Ovary (tissue), 3 donors: ENCODE measurements around the gene KCNJ1.

Experiments
- POLR2A ChIP-seq: fragments of 450-650 bp; IDR thresholded peaks from one replicate; pipeline ENCODE4 v1.6.1; 2017; ENCODE audit warnings: antibody characterized with exemption, mild to moderate bottlenecking, moderate library complexity
- TF ChIP-seq, protein P1 (sequence below), 3 donors: fragments of 450-650 bp in 2 of 3; fragments of 200-600 bp in 1 of 3; IDR thresholded peaks; one replicate each; pipeline versions ENCODE4 v1.5.1 to v1.8.0; 2016 to 2022; ENCODE audit warnings: antibody characterized with exemption in 3 of 3, mild to moderate bottlenecking in 1 of 3
- donor health status: DM: no; HTN: no; CAD: no.

DNA sequence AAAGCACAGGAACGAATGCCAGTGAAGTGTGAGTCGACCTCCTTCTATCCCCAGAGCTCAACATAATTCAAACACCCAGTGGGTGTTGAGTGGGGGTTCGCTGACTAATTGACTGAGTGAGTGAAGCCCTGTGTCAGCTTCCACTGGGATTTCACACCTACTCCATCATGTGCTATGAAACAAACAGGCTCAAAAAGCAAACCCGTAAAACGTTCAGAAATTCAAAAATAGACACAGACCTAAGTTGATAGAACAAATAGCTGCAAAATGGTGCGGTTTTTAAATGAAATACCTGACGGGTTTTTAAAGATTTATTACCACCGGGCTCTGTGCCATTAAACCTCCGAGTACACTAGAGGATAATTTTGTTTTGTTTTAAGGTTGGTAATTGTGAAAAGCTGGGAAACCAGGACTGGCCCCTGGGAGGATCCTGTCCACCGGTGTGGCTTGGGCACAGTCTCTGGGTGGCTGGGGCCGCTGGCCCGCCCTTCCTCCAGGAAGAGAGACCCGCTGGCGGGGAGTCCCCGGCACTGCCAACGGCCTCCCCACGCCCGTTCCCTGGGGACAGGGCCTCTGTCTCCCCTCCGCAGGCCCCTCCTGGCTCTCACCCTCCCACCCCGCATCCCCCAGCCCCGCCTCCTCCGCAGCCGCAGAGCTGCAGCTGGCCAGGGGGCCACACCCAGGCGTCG lies 37.7 kb upstream of the KCNJ1 start:
- TF ChIP-seq, protein P1, sequence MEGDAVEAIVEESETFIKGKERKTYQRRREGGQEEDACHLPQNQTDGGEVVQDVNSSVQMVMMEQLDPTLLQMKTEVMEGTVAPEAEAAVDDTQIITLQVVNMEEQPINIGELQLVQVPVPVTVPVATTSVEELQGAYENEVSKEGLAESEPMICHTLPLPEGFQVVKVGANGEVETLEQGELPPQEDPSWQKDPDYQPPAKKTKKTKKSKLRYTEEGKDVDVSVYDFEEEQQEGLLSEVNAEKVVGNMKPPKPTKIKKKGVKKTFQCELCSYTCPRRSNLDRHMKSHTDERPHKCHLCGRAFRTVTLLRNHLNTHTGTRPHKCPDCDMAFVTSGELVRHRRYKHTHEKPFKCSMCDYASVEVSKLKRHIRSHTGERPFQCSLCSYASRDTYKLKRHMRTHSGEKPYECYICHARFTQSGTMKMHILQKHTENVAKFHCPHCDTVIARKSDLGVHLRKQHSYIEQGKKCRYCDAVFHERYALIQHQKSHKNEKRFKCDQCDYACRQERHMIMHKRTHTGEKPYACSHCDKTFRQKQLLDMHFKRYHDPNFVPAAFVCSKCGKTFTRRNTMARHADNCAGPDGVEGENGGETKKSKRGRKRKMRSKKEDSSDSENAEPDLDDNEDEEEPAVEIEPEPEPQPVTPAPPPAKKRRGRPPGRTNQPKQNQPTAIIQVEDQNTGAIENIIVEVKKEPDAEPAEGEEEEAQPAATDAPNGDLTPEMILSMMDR (IDR thresholded peaks at IDR 0.05), result no peak
- no peak for TF ChIP-seq POLR2A
